HepG2 (cell line): ENCODE results near the gene GAL3ST3. TPM values are rescaled to one million over a fixed set of nuclear protein-coding genes. Genes with fewer than 3 reads are reported as not detected.

ENCODE experiments used
- ASH2L ChIP-seq: fragments of 300-600, 200-600 bp; sonication (generic); IDR thresholded peaks from 2 replicates; pipeline ENCODE4 v1.7.0; 2017; ENCODE audit warnings: low read depth, mild to moderate bottlenecking, moderate library complexity, mixed read lengths, low read length; ENCODE audit not compliant: insufficient read length
- CEBPG ChIP-seq: IDR thresholded peaks from 2 replicates; pipeline ENCODE4 v1.6.1; 2016
- HDAC6 ChIP-seq: fragments of 200-600 bp; sonication (generic); IDR thresholded peaks from 2 replicates; pipeline ENCODE4 v1.7.0; 2017; ENCODE audit warnings: mild to moderate bottlenecking, antibody characterized with exemption, low read length, low read depth
- HIVEP1 ChIP-seq: sonication (generic); formaldehyde crosslinking; IDR thresholded peaks from 2 replicates; pipeline ENCODE4 v1.4.0; 2020; ENCODE audit warnings: mild to moderate bottlenecking, missing genetic modification reagents
- NFIB ChIP-seq: sonication (generic); formaldehyde crosslinking; IDR thresholded peaks from 2 replicates; pipeline ENCODE4 v1.9.0; 2021; ENCODE audit warnings: missing genetic modification reagents, mild to moderate bottlenecking, borderline replicate concordance
- NFKB2 ChIP-seq: sonication (generic); formaldehyde crosslinking; IDR thresholded peaks from 2 replicates; pipeline ENCODE4 v1.4.0; 2020; ENCODE audit warnings: missing genetic modification reagents, borderline replicate concordance
- REXO4 ChIP-seq: sonication (generic); formaldehyde crosslinking; IDR thresholded peaks from 2 replicates; pipeline ENCODE4 v1.8.0; 2022; ENCODE audit warnings: missing genetic modification reagents, mild to moderate bottlenecking, borderline replicate concordance
- RNF2 ChIP-seq: fragments of 450-650 bp; conservative IDR thresholded peaks from 2 replicates; pipeline ENCODE4 v1.6.1; 2016; ENCODE audit warnings: low read depth
- THYN1 ChIP-seq: sonication (generic); formaldehyde crosslinking; IDR thresholded peaks from 2 replicates; pipeline ENCODE4 v1.8.1; 2023; ENCODE audit warnings: low read depth, mild to moderate bottlenecking, moderate library complexity, missing genetic modification reagents, borderline replicate concordance
- ZIK1 ChIP-seq: sonication (generic); formaldehyde crosslinking; IDR thresholded peaks from 2 replicates; pipeline ENCODE4 v1.5.0; 2020; ENCODE audit warnings: mild to moderate bottlenecking, low read depth, missing genetic modification reagents, borderline replicate concordance
- ZNF34 ChIP-seq: sonication (generic); formaldehyde crosslinking; IDR thresholded peaks from 2 replicates; pipeline ENCODE4 v1.4.0; 2020; ENCODE audit warnings: mild to moderate bottlenecking, missing genetic modification reagents, borderline replicate concordance
- ZNF431 ChIP-seq: sonication (generic); formaldehyde crosslinking; IDR thresholded peaks from 2 replicates; pipeline ENCODE4 v1.9.0; 2022; ENCODE audit warnings: missing genetic modification reagents, low read depth, mild to moderate bottlenecking, borderline replicate concordance
- ZNF768 ChIP-seq: sonication (generic); formaldehyde crosslinking; IDR thresholded peaks from 2 replicates; pipeline ENCODE4 v1.4.0; 2020; ENCODE audit warnings: missing genetic modification reagents
- polyA plus RNA-seq, 8 experiments: library from polyadenylated mRNA; depleted of rRNA in 3 of 8; stranded (reverse) in 7 of 8; unstranded in 1 of 8; fragments of >200 nt; fragmentation: Illumina TruSeq in 4 of 8; extraction: Trizol in 4 of 8; gene quantifications; 2 replicates each; pipeline versions ENCODE4 v1.2.1 to v1.2.3, GENCODE V29; 2011 to 2016; ENCODE audit warnings: low read depth in 4 of 8, missing spikeins in 1 of 8, mixed read lengths in 1 of 8; ENCODE audit not compliant: insufficient read depth in 1 of 8
- total RNA-seq, 5 experiments: library from RNA; depleted of rRNA; stranded (reverse); fragments of >200 nt; fragmentation: Illumina TruSeq; extraction: Trizol; gene quantifications; 2 replicates each; pipeline ENCODE4 v1.2.3, GENCODE V29; 2016; ENCODE audit warnings: low read depth in 1 of 5
- TF ChIP-seq, protein P1 (sequence below): sonication (generic); formaldehyde crosslinking; IDR thresholded peaks from 2 replicates; pipeline ENCODE4 v1.4.0; 2020; ENCODE audit warnings: mild to moderate bottlenecking, missing genetic modification reagents
- TF ChIP-seq, protein P2 (sequence below): sonication (generic); formaldehyde crosslinking; IDR thresholded peaks from 2 replicates; pipeline ENCODE4 v1.4.0; 2020; ENCODE audit warnings: mild to moderate bottlenecking, low read depth, missing genetic modification reagents
- TF ChIP-seq, protein P3 (sequence below): sonication (generic); formaldehyde crosslinking; IDR thresholded peaks from 2 replicates; pipeline ENCODE4 v1.4.0; 2020; ENCODE audit warnings: low read depth, missing genetic modification reagents
- TF ChIP-seq, protein P4 (sequence below): sonication (generic); formaldehyde crosslinking; IDR thresholded peaks from 2 replicates; pipeline ENCODE4 v1.8.1; 2022; ENCODE audit warnings: low read depth, mild to moderate bottlenecking, missing genetic modification reagents
- TF ChIP-seq, protein P5 (sequence below): IDR thresholded peaks from 2 replicates; pipeline ENCODE4 v1.6.1; 2016

The GAL3ST3 gene
- total and polyA plus RNA-seq, 2 of the 13 experiments (the other 11 are each of a cell fraction or from before 2014, with no cell fraction given) = not detected

DNA sequence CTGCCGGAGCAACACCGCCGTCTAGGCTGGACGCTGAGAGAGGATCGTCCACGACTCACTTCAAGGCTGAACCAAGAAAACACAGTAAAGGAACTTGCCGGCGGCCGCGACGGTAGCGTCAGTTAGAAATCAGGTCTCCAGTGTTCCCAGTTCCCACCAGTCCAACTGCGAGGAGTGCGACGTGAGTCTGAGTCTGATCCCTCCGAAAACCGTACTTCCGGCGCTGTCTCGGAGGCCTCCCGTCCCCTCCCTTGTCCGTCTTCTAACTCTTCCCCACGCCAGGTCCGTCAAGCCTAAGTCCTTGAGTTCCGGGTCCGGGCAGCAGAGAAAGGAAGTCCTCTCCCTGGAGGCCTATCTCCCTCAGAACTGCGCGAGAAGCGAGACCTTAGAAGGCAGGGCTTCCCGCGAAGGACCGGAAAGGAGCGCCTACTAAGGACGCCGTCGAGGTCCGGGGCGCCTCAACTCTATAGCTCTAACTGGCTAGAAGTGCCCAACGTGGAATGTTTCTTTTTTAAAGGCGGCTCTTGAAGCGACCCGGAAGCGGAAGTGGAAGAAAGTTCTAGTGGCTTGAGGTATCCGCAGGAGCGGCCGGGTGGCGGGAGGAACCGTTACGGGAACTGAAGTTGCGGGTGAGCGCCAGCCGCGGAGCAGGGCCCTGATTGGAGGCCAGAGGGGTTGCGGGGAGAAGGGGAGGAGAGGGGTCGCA, 46.9 kb downstream of the GAL3ST3 start, which contains the start of the genes BANF1 and EIF1AD (continued):
- TF ChIP-seq, protein P1, sequence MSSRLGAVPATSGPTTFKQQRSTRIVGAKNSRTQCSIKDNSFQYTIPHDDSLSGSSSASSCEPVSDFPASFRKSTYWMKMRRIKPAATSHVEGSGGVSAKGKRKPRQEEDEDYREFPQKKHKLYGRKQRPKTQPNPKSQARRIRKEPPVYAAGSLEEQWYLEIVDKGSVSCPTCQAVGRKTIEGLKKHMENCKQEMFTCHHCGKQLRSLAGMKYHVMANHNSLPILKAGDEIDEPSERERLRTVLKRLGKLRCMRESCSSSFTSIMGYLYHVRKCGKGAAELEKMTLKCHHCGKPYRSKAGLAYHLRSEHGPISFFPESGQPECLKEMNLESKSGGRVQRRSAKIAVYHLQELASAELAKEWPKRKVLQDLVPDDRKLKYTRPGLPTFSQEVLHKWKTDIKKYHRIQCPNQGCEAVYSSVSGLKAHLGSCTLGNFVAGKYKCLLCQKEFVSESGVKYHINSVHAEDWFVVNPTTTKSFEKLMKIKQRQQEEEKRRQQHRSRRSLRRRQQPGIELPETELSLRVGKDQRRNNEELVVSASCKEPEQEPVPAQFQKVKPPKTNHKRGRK (CRISPR knock-in tag) = no peak
- TF ChIP-seq ZNF431 (CRISPR knock-in tag) = 0 out of 2 replicates have a peak, but pooled peaks have one; percentile 50
- TF ChIP-seq HIVEP1 = peak; percentile 87
- no peak for TF ChIP-seq REXO4 (CRISPR knock-in tag)
- no peak for TF ChIP-seq ZNF768 (CRISPR knock-in tag)
- peak; percentile 99 for TF ChIP-seq ZNF34
- no peak for TF ChIP-seq HDAC6
- TF ChIP-seq, protein P2, sequence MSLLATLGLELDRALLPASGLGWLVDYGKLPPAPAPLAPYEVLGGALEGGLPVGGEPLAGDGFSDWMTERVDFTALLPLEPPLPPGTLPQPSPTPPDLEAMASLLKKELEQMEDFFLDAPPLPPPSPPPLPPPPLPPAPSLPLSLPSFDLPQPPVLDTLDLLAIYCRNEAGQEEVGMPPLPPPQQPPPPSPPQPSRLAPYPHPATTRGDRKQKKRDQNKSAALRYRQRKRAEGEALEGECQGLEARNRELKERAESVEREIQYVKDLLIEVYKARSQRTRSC (CRISPR knock-in tag) = peak; percentile 70; the same call in 1 of the 2 replicates
- no peak for TF ChIP-seq NFIB (CRISPR knock-in tag)
- TF ChIP-seq ZIK1 (CRISPR knock-in tag) = peak; percentile 76; the same call in 1 of the 2 replicates
- peak; percentile 91 for TF ChIP-seq RNF2
- TF ChIP-seq CEBPG (CRISPR knock-in tag) = peak; percentile 56
- TF ChIP-seq NFKB2 = no peak
- TF ChIP-seq ASH2L = peak; percentile 99
- no peak for TF ChIP-seq THYN1 (CRISPR knock-in tag)
- TF ChIP-seq, protein P3, sequence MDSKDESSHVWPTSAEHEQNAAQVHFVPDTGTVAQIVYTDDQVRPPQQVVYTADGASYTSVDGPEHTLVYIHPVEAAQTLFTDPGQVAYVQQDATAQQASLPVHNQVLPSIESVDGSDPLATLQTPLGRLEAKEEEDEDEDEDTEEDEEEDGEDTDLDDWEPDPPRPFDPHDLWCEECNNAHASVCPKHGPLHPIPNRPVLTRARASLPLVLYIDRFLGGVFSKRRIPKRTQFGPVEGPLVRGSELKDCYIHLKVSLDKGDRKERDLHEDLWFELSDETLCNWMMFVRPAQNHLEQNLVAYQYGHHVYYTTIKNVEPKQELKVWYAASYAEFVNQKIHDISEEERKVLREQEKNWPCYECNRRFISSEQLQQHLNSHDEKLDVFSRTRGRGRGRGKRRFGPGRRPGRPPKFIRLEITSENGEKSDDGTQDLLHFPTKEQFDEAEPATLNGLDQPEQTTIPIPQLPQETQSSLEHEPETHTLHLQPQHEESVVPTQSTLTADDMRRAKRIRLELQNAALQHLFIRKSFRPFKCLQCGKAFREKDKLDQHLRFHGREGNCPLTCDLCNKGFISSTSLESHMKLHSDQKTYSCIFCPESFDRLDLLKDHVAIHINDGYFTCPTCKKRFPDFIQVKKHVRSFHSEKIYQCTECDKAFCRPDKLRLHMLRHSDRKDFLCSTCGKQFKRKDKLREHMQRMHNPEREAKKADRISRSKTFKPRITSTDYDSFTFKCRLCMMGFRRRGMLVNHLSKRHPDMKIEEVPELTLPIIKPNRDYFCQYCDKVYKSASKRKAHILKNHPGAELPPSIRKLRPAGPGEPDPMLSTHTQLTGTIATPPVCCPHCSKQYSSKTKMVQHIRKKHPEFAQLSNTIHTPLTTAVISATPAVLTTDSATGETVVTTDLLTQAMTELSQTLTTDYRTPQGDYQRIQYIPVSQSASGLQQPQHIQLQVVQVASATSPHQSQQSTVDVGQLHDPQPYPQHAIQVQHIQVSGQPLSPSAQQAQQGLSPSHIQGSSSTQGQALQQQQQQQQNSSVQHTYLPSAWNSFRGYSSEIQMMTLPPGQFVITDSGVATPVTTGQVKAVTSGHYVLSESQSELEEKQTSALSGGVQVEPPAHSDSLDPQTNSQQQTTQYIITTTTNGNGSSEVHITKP (CRISPR knock-in tag) = no peak
- TF ChIP-seq, protein P4, sequence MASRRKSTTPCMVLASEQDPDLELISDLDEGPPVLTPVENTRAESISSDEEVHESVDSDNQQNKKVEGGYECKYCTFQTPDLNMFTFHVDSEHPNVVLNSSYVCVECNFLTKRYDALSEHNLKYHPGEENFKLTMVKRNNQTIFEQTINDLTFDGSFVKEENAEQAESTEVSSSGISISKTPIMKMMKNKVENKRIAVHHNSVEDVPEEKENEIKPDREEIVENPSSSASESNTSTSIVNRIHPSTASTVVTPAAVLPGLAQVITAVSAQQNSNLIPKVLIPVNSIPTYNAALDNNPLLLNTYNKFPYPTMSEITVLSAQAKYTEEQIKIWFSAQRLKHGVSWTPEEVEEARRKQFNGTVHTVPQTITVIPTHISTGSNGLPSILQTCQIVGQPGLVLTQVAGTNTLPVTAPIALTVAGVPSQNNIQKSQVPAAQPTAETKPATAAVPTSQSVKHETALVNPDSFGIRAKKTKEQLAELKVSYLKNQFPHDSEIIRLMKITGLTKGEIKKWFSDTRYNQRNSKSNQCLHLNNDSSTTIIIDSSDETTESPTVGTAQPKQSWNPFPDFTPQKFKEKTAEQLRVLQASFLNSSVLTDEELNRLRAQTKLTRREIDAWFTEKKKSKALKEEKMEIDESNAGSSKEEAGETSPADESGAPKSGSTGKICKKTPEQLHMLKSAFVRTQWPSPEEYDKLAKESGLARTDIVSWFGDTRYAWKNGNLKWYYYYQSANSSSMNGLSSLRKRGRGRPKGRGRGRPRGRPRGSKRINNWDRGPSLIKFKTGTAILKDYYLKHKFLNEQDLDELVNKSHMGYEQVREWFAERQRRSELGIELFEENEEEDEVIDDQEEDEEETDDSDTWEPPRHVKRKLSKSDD (CRISPR knock-in tag) = no peak
- TF ChIP-seq, protein P5, sequence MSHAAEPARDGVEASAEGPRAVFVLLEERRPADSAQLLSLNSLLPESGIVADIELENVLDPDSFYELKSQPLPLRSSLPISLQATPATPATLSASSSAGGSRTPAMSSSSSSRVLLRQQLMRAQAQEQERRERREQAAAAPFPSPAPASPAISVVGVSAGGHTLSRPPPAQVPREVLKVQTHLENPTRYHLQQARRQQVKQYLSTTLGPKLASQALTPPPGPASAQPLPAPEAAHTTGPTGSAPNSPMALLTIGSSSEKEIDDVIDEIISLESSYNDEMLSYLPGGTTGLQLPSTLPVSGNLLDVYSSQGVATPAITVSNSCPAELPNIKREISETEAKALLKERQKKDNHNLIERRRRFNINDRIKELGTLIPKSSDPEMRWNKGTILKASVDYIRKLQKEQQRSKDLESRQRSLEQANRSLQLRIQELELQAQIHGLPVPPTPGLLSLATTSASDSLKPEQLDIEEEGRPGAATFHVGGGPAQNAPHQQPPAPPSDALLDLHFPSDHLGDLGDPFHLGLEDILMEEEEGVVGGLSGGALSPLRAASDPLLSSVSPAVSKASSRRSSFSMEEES (CRISPR knock-in tag) = 0 out of 2 replicates have a peak, but pooled peaks have one; percentile 51
